ENCODE data around the gene SUCO.
"Not testable (repeated sequence)": the region's sequence is repeated elsewhere in the genome, so short reads cannot be mapped to it uniquely, and the experiment has no call there.

SUCO gene

GRCh38 chr1:172489847-172490246 lies 43.1 kb upstream of the SUCO start:
- Histone ChIP-seq H3K4me3 (ENCODE audit: low read length in 2 of 2) (no peak overlapping the region), H3K4me1 (ENCODE audit: control insufficient read depth in 2 of 2, insufficient read depth in 1 of 2, low read depth in 1 of 2, low read length in 2 of 2) (no peaks in the 10 kb centered on the region), H3K27ac (replicated peaks; ENCODE audit: low read length) (no peak overlapping the region), H3K27me3 (ENCODE audit: control insufficient read depth in 3 of 3, insufficient read depth in 3 of 3, low read depth in 1 of 3, low read length in 3 of 3) (peaks cover 0 to 44% (median 0%) of the 10 kb centered on the region in 3 experiments), H3K18ac (ENCODE audit: low read length) (no peak overlapping the region), H2BK120ac (ENCODE audit: low read depth, low read length) (no peak overlapping the region), H3K4me2 (ENCODE audit: insufficient read depth, low read length, poor library complexity, severe bottlenecking) (no peak overlapping the region), H3K4ac (ENCODE audit: low read length) (no peak overlapping the region), H4K8ac (ENCODE audit: low read depth, low read length) (no peak overlapping the region), H2AFZ (ENCODE audit: low read length) (no peak overlapping the region), H2BK5ac (ENCODE audit: low read length) (no peak overlapping the region), H3K9me3 (replicated peaks in 1 of 2; ENCODE audit: control insufficient read depth in 2 of 2, insufficient read depth in 1 of 2, low read depth in 1 of 2, low read length in 2 of 2) (no peaks in the 10 kb centered on the region), H2BK12ac (ENCODE audit: low read length) (no peak overlapping the region), H2AK5ac (ENCODE audit: low read depth, low read length) (no peak overlapping the region), H3K79me1 (ENCODE audit: low read depth, low read length) (no peaks in the 10 kb centered on the region), H3K23ac (ENCODE audit: low read depth, low read length, poor library complexity) (no peak overlapping the region), H3K9ac (ENCODE audit: low read depth, low read length, poor library complexity) (no peak overlapping the region), H3K14ac (ENCODE audit: low read length) (no peak overlapping the region), H4K91ac (ENCODE audit: low read depth, low read length, poor library complexity) (no peak overlapping the region), H2BK15ac (ENCODE audit: low read length) (no peak overlapping the region), H3K36me3 (replicated peaks in 1 of 2; ENCODE audit: control insufficient read depth in 2 of 2, insufficient read depth in 2 of 2, low read length in 2 of 2) (no peaks in the 10 kb centered on the region)
- WGBS, 2 donors (ENCODE audit: extremely low coverage in 2 of 2, insufficient read length in 2 of 2, insufficient replicate concordance in 1 of 2), result no CpG with 5 or more reads among the region's 3 CpGs
- DNase-seq (ENCODE audit: low spot score), result no peak

GRCh38 chr1:172492421-172492820 lies 40.5 kb upstream of the SUCO start:
- Histone ChIP-seq H3K14ac (ENCODE audit: low read length) (no peak overlapping the region), H2BK12ac (ENCODE audit: low read length) (no peak overlapping the region), H3K18ac (ENCODE audit: low read length) (no peak overlapping the region), H3K79me1 (ENCODE audit: low read depth, low read length) (no peaks in the 10 kb centered on the region), H2BK5ac (ENCODE audit: low read length) (no peak overlapping the region), H2AFZ (ENCODE audit: low read length) (no peak overlapping the region), H3K27me3 (ENCODE audit: control insufficient read depth in 3 of 3, insufficient read depth in 3 of 3, low read depth in 1 of 3, low read length in 3 of 3) (peaks cover 0 to 38% (median 0%) of the 10 kb centered on the region in 3 experiments), H4K8ac (ENCODE audit: low read depth, low read length) (no peak overlapping the region), H4K91ac (ENCODE audit: low read depth, low read length, poor library complexity) (no peak overlapping the region), H3K9me3 (replicated peaks in 1 of 2; ENCODE audit: control insufficient read depth in 2 of 2, insufficient read depth in 1 of 2, low read depth in 1 of 2, low read length in 2 of 2) (no peaks in the 10 kb centered on the region), H3K27ac (replicated peaks; ENCODE audit: low read length) (no peak overlapping the region), H2BK15ac (ENCODE audit: low read length) (no peak overlapping the region), H2BK120ac (ENCODE audit: low read depth, low read length) (no peak overlapping the region), H3K4me2 (ENCODE audit: insufficient read depth, low read length, poor library complexity, severe bottlenecking) (no peak overlapping the region), H2AK5ac (ENCODE audit: low read depth, low read length) (no peak overlapping the region), H3K4me3 (ENCODE audit: low read length in 2 of 2) (no peak overlapping the region), H3K4me1 (ENCODE audit: control insufficient read depth in 2 of 2, insufficient read depth in 1 of 2, low read depth in 1 of 2, low read length in 2 of 2) (peaks cover 2 to 4% of the 10 kb centered on the region in 2 donors), H3K9ac (ENCODE audit: low read depth, low read length, poor library complexity) (no peak overlapping the region), H3K36me3 (replicated peaks in 1 of 2; ENCODE audit: control insufficient read depth in 2 of 2, insufficient read depth in 2 of 2, low read length in 2 of 2) (no peaks in the 10 kb centered on the region), H3K4ac (ENCODE audit: low read length) (no peak overlapping the region), H3K23ac (ENCODE audit: low read depth, low read length, poor library complexity) (no peak overlapping the region)
- WGBS, 2 donors (ENCODE audit: extremely low coverage in 2 of 2, insufficient read length in 2 of 2, insufficient replicate concordance in 1 of 2), result no CpG with 5 or more reads among the region's 1 CpG
- no peak for DNase-seq (ENCODE audit: low spot score)

GRCh38 chr1:172494166-172494565 lies 38.8 kb upstream of the SUCO start:
- Histone ChIP-seq H3K9me3 (replicated peaks in 1 of 2; ENCODE audit: control insufficient read depth in 2 of 2, insufficient read depth in 1 of 2, low read depth in 1 of 2, low read length in 2 of 2) (no peaks in the 10 kb centered on the region), H3K9ac (ENCODE audit: low read depth, low read length, poor library complexity) (no peak overlapping the region), H4K8ac (ENCODE audit: low read depth, low read length) (no peak overlapping the region), H3K27ac (replicated peaks; ENCODE audit: low read length) (no peak overlapping the region), H3K4me1 (ENCODE audit: control insufficient read depth in 2 of 2, insufficient read depth in 1 of 2, low read depth in 1 of 2, low read length in 2 of 2) (peaks cover 2 to 6% of the 10 kb centered on the region in 2 donors), H3K36me3 (replicated peaks in 1 of 2; ENCODE audit: control insufficient read depth in 2 of 2, insufficient read depth in 2 of 2, low read length in 2 of 2) (no peaks in the 10 kb centered on the region), H3K27me3 (ENCODE audit: control insufficient read depth in 3 of 3, insufficient read depth in 3 of 3, low read depth in 1 of 3, low read length in 3 of 3) (peaks cover 0 to 31% (median 0%) of the 10 kb centered on the region in 3 experiments), H2BK5ac (ENCODE audit: low read length) (no peak overlapping the region), H2AFZ (ENCODE audit: low read length) (no peak overlapping the region), H3K18ac (ENCODE audit: low read length) (no peak overlapping the region), H3K4ac (ENCODE audit: low read length) (no peak overlapping the region), H3K14ac (ENCODE audit: low read length) (no peak overlapping the region), H4K91ac (ENCODE audit: low read depth, low read length, poor library complexity) (no peak overlapping the region), H2BK15ac (ENCODE audit: low read length) (no peak overlapping the region), H3K4me3 (ENCODE audit: low read length in 2 of 2) (no peak overlapping the region), H2BK120ac (ENCODE audit: low read depth, low read length) (no peak overlapping the region), H3K79me1 (ENCODE audit: low read depth, low read length) (no peaks in the 10 kb centered on the region), H2AK5ac (ENCODE audit: low read depth, low read length) (no peak overlapping the region), H3K23ac (ENCODE audit: low read depth, low read length, poor library complexity) (no peak overlapping the region), H3K4me2 (ENCODE audit: insufficient read depth, low read length, poor library complexity, severe bottlenecking) (no peak overlapping the region), H2BK12ac (ENCODE audit: low read length) (no peak overlapping the region)
- WGBS, 2 donors (ENCODE audit: extremely low coverage in 2 of 2, insufficient read length in 2 of 2, insufficient replicate concordance in 1 of 2), result no CpG with 5 or more reads among the region's 2 CpGs
- no peak for DNase-seq (ENCODE audit: low spot score)

- H4K8ac ChIP-seq (ENCODE audit: low read depth, low read length); H2BK15ac ChIP-seq (ENCODE audit: low read length); H2BK12ac ChIP-seq (ENCODE audit: low read length); H3K4me2 ChIP-seq (ENCODE audit: insufficient read depth, low read length, poor library complexity, severe bottlenecking); H2BK120ac ChIP-seq (ENCODE audit: low read depth, low read length); H3K9ac ChIP-seq (ENCODE audit: low read depth, low read length, poor library complexity); DNase-seq (ENCODE audit: low spot score); H3K4me1 ChIP-seq (ENCODE audit: control insufficient read depth in 2 of 2, insufficient read depth in 1 of 2, low read depth in 1 of 2, low read length in 2 of 2); H3K18ac ChIP-seq (ENCODE audit: low read length); H3K9me3 ChIP-seq (replicated peaks in 1 of 2; ENCODE audit: control insufficient read depth in 2 of 2, insufficient read depth in 1 of 2, low read depth in 1 of 2, low read length in 2 of 2); H2AFZ ChIP-seq (ENCODE audit: low read length); H2AK5ac ChIP-seq (ENCODE audit: low read depth, low read length); H3K4ac ChIP-seq (ENCODE audit: low read length); H3K36me3 ChIP-seq (replicated peaks in 1 of 2; ENCODE audit: control insufficient read depth in 2 of 2, insufficient read depth in 2 of 2, low read length in 2 of 2); H3K14ac ChIP-seq (ENCODE audit: low read length); H3K27ac ChIP-seq (replicated peaks; ENCODE audit: low read length); H4K91ac ChIP-seq (ENCODE audit: low read depth, low read length, poor library complexity); H3K4me3 ChIP-seq (ENCODE audit: low read length in 2 of 2); H3K23ac ChIP-seq (ENCODE audit: low read depth, low read length, poor library complexity); H2BK5ac ChIP-seq (ENCODE audit: low read length); H3K79me1 ChIP-seq (ENCODE audit: low read depth, low read length): not testable (repeated sequence)
- H3K27me3 ChIP-seq (ENCODE audit: control insufficient read depth in 3 of 3, insufficient read depth in 3 of 3, low read depth in 1 of 3, low read length in 3 of 3), result peaks cover 0 to 32% (median 0%) of the 10 kb centered on the region in 3 experiments
- no CpG with 5 or more reads among the region's 5 CpGs for WGBS, 2 donors (ENCODE audit: extremely low coverage in 2 of 2, insufficient read length in 2 of 2, insufficient replicate concordance in 1 of 2)
Observed at GRCh38 chr1:172496127-172496526, 36.8 kb upstream of the SUCO start.

Data from neuronal stem cell (in vitro differentiated cells).